ENCODE data around the gene EXT2.

The EXT2 gene

DNA sequence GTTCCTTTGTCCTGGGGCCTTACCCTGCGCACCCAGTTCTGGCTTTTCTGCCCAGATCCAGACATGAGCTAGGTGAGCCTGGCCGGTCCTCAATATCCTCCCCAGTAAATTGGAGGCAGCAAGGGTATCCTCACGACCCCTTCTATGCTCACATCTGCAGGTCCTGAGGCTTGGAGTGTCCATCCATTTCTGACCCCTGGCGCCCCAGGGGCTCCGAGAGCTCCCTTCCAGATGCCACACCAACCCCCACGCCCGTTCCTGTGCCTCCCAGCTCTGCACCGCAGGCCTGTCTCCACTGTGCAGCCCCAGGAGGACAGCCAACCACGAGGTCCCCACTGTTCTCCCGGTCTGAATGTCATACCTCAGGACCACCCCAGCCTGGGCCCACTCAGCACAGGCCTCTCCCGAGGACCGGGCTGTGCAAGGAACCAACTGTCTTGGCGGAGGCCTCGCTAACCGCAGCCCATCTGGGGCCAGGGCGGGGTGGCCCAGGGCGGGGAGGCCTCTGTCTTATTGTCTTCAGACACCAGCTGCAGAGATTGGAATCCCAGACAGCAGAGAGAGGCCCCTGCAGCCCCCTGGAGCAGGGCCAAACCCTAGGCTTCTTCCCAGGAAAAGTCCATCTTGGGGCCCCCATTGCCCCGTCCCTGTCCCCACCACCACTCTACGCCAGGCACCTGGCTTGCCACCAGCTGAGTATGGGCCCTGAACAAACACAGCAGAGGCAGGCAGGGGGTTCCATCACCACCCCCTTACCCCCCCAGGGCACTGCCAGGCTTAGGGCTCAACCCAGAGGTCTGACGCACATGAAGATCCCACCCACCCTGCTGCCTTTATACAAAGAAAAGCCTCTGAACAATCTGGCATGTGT is 175.2 kb downstream of the EXT2 start:
- DNase-seq = no peak

DNA sequence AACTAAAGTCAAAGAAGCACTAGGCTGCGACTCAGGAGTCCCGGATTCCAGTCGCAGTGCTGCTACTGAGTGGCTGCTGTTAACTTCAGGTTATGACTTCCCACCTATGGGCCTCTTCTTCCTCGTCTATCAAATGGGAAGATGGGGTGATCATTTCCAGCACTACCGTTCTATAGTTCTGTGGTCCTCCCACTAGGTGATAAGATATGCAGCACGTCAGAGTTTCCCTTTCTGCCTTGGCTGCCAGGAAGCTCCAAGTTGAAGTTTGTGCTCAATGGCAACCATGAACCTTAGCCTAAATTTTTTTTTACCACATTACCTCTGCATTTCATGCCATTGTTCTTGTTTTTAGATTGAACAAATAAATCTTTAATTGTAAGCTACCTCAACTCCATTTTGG is 175.8 kb downstream of the EXT2 start:
- no peak for DNase-seq

DNA sequence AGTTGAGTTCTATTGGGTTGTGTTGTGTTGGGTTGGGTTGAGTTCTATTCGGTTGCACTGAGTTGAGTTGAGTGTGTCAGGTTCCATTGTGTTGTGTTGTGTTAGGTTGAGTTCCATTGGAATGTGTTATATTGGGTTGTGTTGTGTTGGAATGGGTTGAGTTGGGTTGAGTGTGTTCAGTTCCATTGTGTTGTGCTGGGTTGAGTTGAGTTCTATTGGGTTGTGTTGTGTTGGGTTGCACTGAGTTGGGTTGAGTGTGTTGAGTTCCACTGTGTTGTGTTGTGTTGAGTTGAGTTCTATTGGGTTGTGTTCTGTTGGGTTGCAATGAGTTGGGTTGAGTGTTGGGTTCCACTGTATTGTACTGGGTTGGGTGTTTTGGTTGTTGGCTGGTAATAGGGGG is 178.9 kb downstream of the EXT2 start:
- no peak for DNase-seq

DNA sequence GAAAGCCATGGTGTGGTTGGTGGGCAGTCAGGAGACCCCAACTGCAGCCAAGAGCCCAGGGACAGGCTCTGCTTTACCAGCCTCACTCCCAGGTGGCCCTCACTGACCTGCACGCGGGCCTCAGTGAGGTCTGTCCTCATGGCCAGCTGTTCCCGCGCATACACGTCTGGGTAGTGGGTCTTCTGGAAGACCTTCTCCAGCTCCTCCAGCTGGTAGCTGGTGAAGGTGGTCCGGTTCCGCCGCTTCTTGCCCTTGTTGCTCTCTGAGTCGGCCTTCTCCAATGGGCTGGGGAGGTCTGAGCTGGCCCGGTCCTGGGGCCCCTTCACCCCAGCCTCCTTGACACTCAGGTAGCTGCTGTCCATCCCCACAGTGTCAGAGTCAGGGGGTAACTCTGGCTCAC is 179.8 kb downstream of the EXT2 start:
- no peak for DNase-seq

- DNase-seq = no peak
Observed at GRCh38 chr11:44275961-44276550, 180.6 kb downstream of the EXT2 start.

- DNase-seq = no peak
Observed at GRCh38 chr11:44277196-44278090, 182.0 kb downstream of the EXT2 start.

- DNase-seq = no peak
Observed at GRCh38 chr11:44279483-44279882, 184.0 kb downstream of the EXT2 start.

GRCh38 chr11:44280257-44280656 is 184.8 kb downstream of the EXT2 start:
- no peak for DNase-seq

DNA sequence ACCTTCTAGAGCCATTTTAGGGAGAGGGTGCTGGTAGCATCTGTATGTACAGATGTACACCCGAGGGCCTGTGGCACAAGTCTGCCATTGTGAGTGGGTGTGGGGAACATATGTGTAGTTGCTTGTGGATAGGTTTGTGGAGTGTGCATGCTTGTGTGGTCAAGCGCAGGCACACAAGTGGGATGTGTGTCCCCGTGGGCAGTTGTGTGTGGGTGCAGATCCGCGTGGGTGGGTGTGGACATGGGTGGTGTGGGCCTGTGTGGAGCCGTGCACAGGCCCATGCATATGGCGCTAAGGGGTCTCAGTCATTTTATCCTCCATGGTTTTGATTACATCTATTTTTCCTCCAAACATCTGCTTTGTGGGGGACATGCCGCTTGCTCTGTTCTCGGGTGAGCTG is 185.7 kb downstream of the EXT2 start:
- DNase-seq = no peak

- peak; percentile 73 to 84 for DNase-seq
Observed at GRCh38 chr11:44282620-44283019, 187.1 kb downstream of the EXT2 start.

DNA sequence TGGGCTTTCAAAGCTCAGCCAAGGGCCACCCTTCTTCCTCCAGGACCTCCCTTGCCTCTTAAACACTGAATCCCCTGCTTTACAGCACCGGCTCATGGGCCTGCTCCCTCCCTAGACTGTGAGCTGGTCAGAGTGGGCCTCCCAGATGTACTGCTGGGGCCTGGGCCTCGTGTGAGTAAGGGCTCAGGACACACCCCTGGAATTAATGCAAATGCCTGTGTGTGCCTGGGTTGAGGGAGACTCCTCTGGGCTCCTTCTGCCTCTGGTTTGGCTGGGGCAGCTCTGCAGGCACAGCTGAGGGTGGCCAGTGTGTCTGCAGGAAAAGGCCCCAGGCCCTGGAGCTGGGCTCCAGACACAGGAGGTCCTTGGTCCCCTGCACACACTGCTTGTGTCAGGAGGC is 190.3 kb downstream of the EXT2 start:
- no peak for DNase-seq

DNA sequence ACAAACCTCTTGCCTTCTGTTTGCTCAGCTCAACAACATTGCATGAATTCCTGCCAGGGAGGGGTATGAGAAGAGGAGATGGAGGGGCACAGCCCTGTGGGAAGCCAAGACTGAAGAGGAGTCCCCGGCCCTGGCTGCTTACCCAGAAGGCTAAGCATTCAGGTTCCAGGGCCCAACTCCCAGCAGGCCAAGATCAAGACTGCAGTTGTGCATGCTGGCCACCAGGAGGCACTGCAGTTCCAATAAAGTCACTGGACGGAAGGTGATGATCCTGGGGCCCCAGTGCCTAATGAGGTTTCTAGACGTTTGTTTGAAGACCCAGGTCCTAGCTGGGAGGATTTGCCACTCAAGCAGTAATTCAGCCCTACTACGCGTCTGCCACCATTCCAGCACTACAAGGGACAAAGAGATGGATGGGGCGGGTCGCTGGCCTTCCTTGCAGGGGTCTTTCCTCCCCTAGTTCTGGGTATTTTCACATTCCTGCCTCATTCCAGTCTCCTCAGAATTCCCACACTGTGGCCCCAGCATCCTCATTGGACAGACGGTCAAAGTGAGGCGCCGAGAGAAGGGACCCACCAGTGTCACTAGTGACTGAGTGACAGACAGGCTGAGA is 190.9 kb downstream of the EXT2 start:
- DNase-seq = peak; percentile 57 to 86

DNA sequence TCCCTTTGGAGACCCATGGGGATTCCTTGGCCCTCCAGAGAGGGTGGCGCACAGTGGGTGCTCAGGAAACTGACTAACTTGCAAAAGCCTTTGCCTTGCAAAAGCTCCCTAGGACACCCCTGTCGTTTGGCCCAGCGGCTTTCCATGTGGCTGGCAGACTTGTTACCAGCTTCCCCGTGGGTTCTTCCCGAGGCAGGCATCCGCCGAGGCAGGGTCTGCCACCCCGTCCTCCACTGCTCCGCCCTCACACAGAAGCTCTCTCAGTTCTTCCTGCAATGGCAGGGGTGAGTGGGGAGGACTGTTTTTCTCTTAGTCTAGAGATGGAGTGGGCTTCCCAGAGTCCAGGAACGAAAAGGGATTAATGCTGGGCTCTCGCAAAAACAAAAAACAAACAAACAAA is 191.4 kb downstream of the EXT2 start:
- DNase-seq = no peak

GRCh38 chr11:44288133-44288526 is 192.7 kb downstream of the EXT2 start:
- DNase-seq = no peak

- no peak for DNase-seq
Observed at GRCh38 chr11:44290208-44290607, 194.7 kb downstream of the EXT2 start.
